GM12878 (cell line): Measurements from ENCODE around the gene PREX1. TPM values are rescaled to one million over a fixed set of nuclear protein-coding genes. Genes with fewer than 3 reads are reported as not detected.

Experiments
- E4F1 ChIP-seq: fragments of 450-650 bp; IDR thresholded peaks from 2 replicates; pipeline ENCODE4 v1.6.1; 2018; ENCODE audit warnings: borderline replicate concordance, mild to moderate bottlenecking; ENCODE audit not compliant: partially characterized antibody
- ETV6 ChIP-seq, 2 experiments: fragments of 450-650 bp in 1 of 2; IDR thresholded peaks in 1 of 2; conservative IDR thresholded peaks in 1 of 2; 2 replicates each; pipeline ENCODE4 v1.6.1; 2014; ENCODE audit warnings: antibody characterized with exemption in 1 of 2, borderline replicate concordance in 1 of 2, low read depth in 1 of 2, mild to moderate bottlenecking in 1 of 2, moderate library complexity in 1 of 2
- GATAD2B ChIP-seq: fragments of 450-650 bp; conservative IDR thresholded peaks from 2 replicates; pipeline ENCODE4 v1.6.1; 2017; ENCODE audit warnings: low read depth, mild to moderate bottlenecking, moderate library complexity
- JUNB ChIP-seq: IDR thresholded peaks from 2 replicates; pipeline ENCODE4 v1.6.1; 2016; ENCODE audit warnings: antibody characterized with exemption, mild to moderate bottlenecking
- POLR2AphosphoS2 ChIP-seq: IDR thresholded peaks from 2 replicates; pipeline ENCODE4 v1.6.1; 2011; ENCODE audit warnings: low read depth, mild to moderate bottlenecking, low read length, improper control_type of control experiment, moderate library complexity
- USF1 ChIP-seq: IDR thresholded peaks from 2 replicates; pipeline ENCODE4 v1.6.1; 2011; ENCODE audit warnings: borderline replicate concordance, low read depth, mild to moderate bottlenecking, moderate library complexity, mixed read lengths, low read length; ENCODE audit not compliant: insufficient read depth; ENCODE audit errors: extremely low read length
- WRNIP1 ChIP-seq: IDR thresholded peaks from 2 replicates; pipeline ENCODE4 v1.6.1; 2011; ENCODE audit warnings: low read depth, low read length, improper control_type of control experiment, borderline replicate concordance
- ZBED1 ChIP-seq: IDR thresholded peaks from 2 replicates; pipeline ENCODE4 v1.6.1; 2016; ENCODE audit warnings: borderline replicate concordance
- ZBTB11 ChIP-seq: fragments of 450-650 bp; formaldehyde crosslinking; IDR thresholded peaks from 2 replicates; pipeline ENCODE4 v1.5.0; 2022; ENCODE audit warnings: mild to moderate bottlenecking, missing genetic modification characterization
- ZNF592 ChIP-seq: fragments of 450-650 bp; IDR thresholded peaks from 2 replicates; pipeline ENCODE4 v1.6.1; 2017; ENCODE audit warnings: mild to moderate bottlenecking, moderate library complexity
- ZNF687 ChIP-seq: fragments of 450-650 bp; IDR thresholded peaks from 2 replicates; pipeline ENCODE4 v1.6.1; 2017; ENCODE audit warnings: mild to moderate bottlenecking, moderate library complexity
- polyA plus RNA-seq, 11 experiments: library from polyadenylated mRNA; depleted of rRNA in 4 of 11; unstranded in 6 of 11; stranded (reverse) in 5 of 11; fragments of >200 nt; fragmentation: Nextera tagmentation in 4 of 11; fragmentation: Illumina TruSeq in 1 of 11; extraction: Ambion mirVana in 4 of 11; extraction: Trizol in 1 of 11; gene quantifications; 1 replicate in 1 of 11; 2 replicates in 10 of 11; pipeline versions ENCODE4 v1.2.1 to v1.2.3, GENCODE V29; 2011 to 2016; ENCODE audit warnings: inconsistent platforms in 2 of 11, missing spikeins in 2 of 11, low read depth in 1 of 11
- total RNA-seq, 4 experiments: library from RNA; depleted of rRNA in 3 of 4; stranded (reverse); fragments of >200 nt in 3 of 4; fragmentation: Illumina TruSeq in 1 of 4; extraction: Trizol in 1 of 4; gene quantifications; 2 replicates each; pipeline versions ENCODE4 v1.2.1 to v1.2.3, GENCODE V29; 2013 to 2021

The PREX1 gene
- total and polyA plus RNA-seq, 10 of the 15 experiments (the other 5 are each of a cell fraction or from before 2014, with no cell fraction given) = 2.6 to 114 (median 38.9) TPM

GRCh38 chr20:48769069-48769983 lies 58.5 kb downstream of the PREX1 start (continued):
- TF ChIP-seq E4F1 = no peak
- no peak for TF ChIP-seq POLR2AphosphoS2
- TF ChIP-seq ZNF592 = no peak
- no peak for TF ChIP-seq ZBTB11 (CRISPR knock-in tag)
- peak; percentile 7 for TF ChIP-seq USF1
- TF ChIP-seq ETV6 (conservative IDR thresholded peaks at IDR 0.05 in 1 of 2, IDR thresholded peaks at IDR 0.05 in 1 of 2; ENCODE audit: borderline replicate concordance in 1 of 2, low read depth in 1 of 2) = no peak
- TF ChIP-seq WRNIP1 = no peak
- TF ChIP-seq ZBED1 = no peak
- no peak for TF ChIP-seq GATAD2B
- TF ChIP-seq JUNB = peak; percentile 56
- no peak for TF ChIP-seq ZNF687
